MM.1S (cell line): Measurements from ENCODE around the gene MRPL54.

ENCODE experiments used
- DNase-seq: peaks from one replicate; pipeline ENCODE4 v3.0.0-alpha.2; 2015
- H2AFZ ChIP-seq: fragments of 300-600 bp; sonication (generic); 2 replicates; pipeline ENCODE4 v1.6.0; 2016; ENCODE audit warnings: antibody characterized with exemption, low read length
- H3F3A ChIP-seq: fragments of 300-600 bp; sonication (generic); 2 replicates; pipeline ENCODE4 v1.6.1; 2016; ENCODE audit warnings: mild to moderate bottlenecking, antibody characterized with exemption, low read length, moderate library complexity, mixed read lengths; ENCODE audit not compliant: insufficient read depth
- H3K27ac ChIP-seq: fragments of 300-600 bp; sonication (generic); 2 replicates; pipeline ENCODE4 v1.5.1; 2016; ENCODE audit warnings: mild to moderate bottlenecking, low read length
- H3K27me3 ChIP-seq: fragments of 300-600 bp; sonication (generic); replicated peaks from 2 replicates; pipeline ENCODE4 v1.6.0; 2016; ENCODE audit warnings: low read length; ENCODE audit not compliant: insufficient read depth
- H3K36me3 ChIP-seq: fragments of 300-600 bp; sonication (generic); replicated peaks from 2 replicates; pipeline ENCODE4 v1.6.1; 2016; ENCODE audit warnings: mild to moderate bottlenecking, low read length, mixed read lengths; ENCODE audit not compliant: insufficient read depth
- H3K4me1 ChIP-seq: fragments of 300-600 bp; sonication (generic); 2 replicates; pipeline ENCODE4 v1.6.1; 2016; ENCODE audit warnings: low read length, mixed read lengths
- H3K4me2 ChIP-seq: fragments of 300-600 bp; sonication (generic); 2 replicates; pipeline ENCODE4 v1.6.0; 2016; ENCODE audit warnings: low read depth, low read length
- H3K4me3 ChIP-seq: fragments of 300-600 bp; sonication (generic); 2 replicates; pipeline ENCODE4 v1.5.1; 2016; ENCODE audit warnings: low read length, mixed read lengths
- H3K79me2 ChIP-seq: fragments of 300-600 bp; sonication (generic); 2 replicates; pipeline ENCODE4 v1.6.1; 2016; ENCODE audit warnings: mixed run types, low read length, mixed read lengths
- H3K9ac ChIP-seq: fragments of 300-600 bp; sonication (generic); 2 replicates; pipeline ENCODE4 v1.6.1; 2016; ENCODE audit warnings: low read length, mixed read lengths
- H3K9me2 ChIP-seq: fragments of 300-600 bp; sonication (generic); replicated peaks from 2 replicates; pipeline ENCODE4 v1.6.1; 2016; ENCODE audit warnings: mild to moderate bottlenecking, low read length, mixed read lengths; ENCODE audit not compliant: insufficient read depth
- H3K9me3 ChIP-seq: fragments of 300-600 bp; sonication (generic); replicated peaks from 2 replicates; pipeline ENCODE4 v1.6.1; 2016; ENCODE audit warnings: mild to moderate bottlenecking, low read length, mixed read lengths; ENCODE audit not compliant: insufficient read depth
- H4K20me1 ChIP-seq: fragments of 300-600 bp; sonication (generic); 2 replicates; pipeline ENCODE4 v1.6.1; 2016; ENCODE audit warnings: mild to moderate bottlenecking, low read length, moderate library complexity, mixed read lengths; ENCODE audit not compliant: insufficient read depth
- EZH2 ChIP-seq: fragments of 300-600 bp; sonication (generic); optimal IDR thresholded peaks from 2 replicates; pipeline ENCODE3; 2017; ENCODE audit warnings: low read depth, mild to moderate bottlenecking, antibody characterized with exemption, low read length, mixed read lengths
- EZH2phosphoT487 ChIP-seq: fragments of 300-600 bp; sonication (generic); IDR thresholded peaks from 2 replicates; pipeline ENCODE4 v1.6.1; 2018; ENCODE audit warnings: antibody characterized with exemption, low read length
- TF ChIP-seq, protein P1 (sequence below): fragments of 300-600 bp; sonication (generic); IDR thresholded peaks from 2 replicates; pipeline ENCODE4 v1.5.1; 2016; ENCODE audit warnings: antibody characterized with exemption, low read length, mixed read lengths

MRPL54 gene

DNA sequence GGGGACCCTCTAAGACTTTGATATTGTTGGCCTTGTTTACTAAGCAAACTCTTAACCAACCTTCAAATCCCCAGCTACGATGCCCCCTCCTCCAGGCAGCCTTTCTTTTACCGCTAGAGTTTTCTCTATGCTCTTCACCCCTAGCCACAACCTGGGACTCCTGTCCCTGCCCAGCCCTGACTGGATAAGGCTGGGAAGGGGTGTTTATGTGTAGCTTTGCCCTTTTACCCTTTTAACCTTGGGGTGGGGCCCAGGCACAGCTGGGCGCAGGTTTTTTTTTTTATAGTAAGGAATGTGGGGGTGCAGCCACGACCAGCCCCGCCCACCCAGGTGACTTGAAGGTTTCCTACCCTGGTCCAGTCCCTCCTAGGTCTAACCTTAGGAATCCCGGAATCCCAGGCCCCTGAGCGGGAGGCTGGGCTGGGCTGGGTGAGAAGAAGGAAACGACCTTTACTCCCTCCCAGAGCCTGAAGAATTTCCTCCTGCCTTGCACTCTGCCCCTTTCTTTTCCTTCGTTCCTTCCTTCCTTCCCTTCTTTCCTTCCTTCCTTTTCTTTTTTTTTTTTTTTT is 42.0 kb upstream of the MRPL54 start:
- Histone ChIP-seq H3K27me3 (peaks cover 51% of the 10 kb centered on the region), H3F3A (no peaks in the 10 kb centered on the region; the same call in 1 of the 2 replicates), H3K9me3 (no peaks in the 10 kb centered on the region), H3K9me2 (no peaks in the 10 kb centered on the region), H3K4me1 (peaks cover 8% of the 10 kb centered on the region; the same call in 1 of the 2 replicates), H3K9ac (no peak overlapping the region), H3K4me3 (no peak overlapping the region), H3K4me2 (no peak overlapping the region), H4K20me1 (no peaks in the 10 kb centered on the region), H3K79me2 (no peaks in the 10 kb centered on the region), H3K36me3 (no peaks in the 10 kb centered on the region), H3K27ac (no peak overlapping the region), H2AFZ (no peak overlapping the region)
- DNase-seq = no peak
- TF ChIP-seq, protein P1, sequence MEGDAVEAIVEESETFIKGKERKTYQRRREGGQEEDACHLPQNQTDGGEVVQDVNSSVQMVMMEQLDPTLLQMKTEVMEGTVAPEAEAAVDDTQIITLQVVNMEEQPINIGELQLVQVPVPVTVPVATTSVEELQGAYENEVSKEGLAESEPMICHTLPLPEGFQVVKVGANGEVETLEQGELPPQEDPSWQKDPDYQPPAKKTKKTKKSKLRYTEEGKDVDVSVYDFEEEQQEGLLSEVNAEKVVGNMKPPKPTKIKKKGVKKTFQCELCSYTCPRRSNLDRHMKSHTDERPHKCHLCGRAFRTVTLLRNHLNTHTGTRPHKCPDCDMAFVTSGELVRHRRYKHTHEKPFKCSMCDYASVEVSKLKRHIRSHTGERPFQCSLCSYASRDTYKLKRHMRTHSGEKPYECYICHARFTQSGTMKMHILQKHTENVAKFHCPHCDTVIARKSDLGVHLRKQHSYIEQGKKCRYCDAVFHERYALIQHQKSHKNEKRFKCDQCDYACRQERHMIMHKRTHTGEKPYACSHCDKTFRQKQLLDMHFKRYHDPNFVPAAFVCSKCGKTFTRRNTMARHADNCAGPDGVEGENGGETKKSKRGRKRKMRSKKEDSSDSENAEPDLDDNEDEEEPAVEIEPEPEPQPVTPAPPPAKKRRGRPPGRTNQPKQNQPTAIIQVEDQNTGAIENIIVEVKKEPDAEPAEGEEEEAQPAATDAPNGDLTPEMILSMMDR = no peak
- TF ChIP-seq EZH2 (no peak), EZH2phosphoT487 (no peak)

DNA sequence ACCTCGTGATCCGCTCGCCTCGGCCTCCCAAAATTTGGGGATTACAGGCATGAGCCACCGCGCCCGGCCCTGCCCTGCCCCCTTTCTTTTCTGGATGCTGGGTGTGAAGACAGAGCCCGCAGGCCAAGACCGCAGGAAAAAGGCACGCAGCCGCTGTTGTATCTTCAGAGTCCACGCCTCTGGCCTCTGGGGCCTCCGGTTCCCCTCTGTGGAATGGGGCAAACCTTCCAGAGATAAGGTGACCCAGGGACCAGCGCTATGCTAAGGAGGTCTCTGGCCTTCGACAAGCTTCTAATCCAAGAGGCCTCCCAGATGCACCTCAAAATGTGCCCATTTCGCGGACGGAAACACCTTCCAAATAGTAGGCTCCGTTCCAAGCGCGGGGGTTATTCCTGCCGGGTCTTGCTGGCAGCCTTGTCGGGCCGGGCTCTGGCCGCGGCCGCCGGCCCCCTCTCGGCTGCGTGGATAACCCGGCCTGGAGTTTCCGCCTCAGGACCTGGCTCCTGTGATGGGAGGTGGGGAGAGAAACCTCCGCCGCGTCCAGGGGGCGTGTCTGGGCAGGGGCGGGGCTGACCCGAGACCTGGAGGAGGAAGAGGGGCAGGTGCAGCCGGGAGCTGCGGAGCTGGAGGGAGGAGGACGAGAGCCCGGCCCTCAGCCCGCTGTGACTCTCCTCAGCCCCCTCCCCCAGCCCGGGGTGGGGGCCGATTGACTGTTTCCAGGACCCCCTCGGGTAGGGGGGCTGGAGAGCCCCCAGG is 41.2 kb upstream of the MRPL54 start:
- H3K79me2 ChIP-seq = no peaks in the 10 kb centered on the region
- peaks cover 8% of the 10 kb centered on the region; the same call in 1 of the 2 replicates for H3K4me1 ChIP-seq
- no peak overlapping the region for H3K9ac ChIP-seq
- no peaks in the 10 kb centered on the region for H3K9me3 ChIP-seq
- no peaks in the 10 kb centered on the region for H4K20me1 ChIP-seq
- peak; percentile 88 for DNase-seq
- no peaks in the 10 kb centered on the region for H3K36me3 ChIP-seq
- peaks cover 44% of the 10 kb centered on the region for H3K27me3 ChIP-seq
- TF ChIP-seq, protein P1 = no peak
- TF ChIP-seq EZH2 = peak; percentile 93
- H3K9me2 ChIP-seq = no peaks in the 10 kb centered on the region
- H3K4me3 ChIP-seq = peak overlapping the region; percentile 22; the same call in 1 of the 2 replicates
- peak overlapping the region; percentile 58; the same call in 1 of the 2 replicates for H3K4me2 ChIP-seq
- no peaks in the 10 kb centered on the region; the same call in 1 of the 2 replicates for H3F3A ChIP-seq
- H2AFZ ChIP-seq = peak overlapping the region; percentile 54; the same call in 1 of the 2 replicates
- no peak overlapping the region for H3K27ac ChIP-seq

DNA sequence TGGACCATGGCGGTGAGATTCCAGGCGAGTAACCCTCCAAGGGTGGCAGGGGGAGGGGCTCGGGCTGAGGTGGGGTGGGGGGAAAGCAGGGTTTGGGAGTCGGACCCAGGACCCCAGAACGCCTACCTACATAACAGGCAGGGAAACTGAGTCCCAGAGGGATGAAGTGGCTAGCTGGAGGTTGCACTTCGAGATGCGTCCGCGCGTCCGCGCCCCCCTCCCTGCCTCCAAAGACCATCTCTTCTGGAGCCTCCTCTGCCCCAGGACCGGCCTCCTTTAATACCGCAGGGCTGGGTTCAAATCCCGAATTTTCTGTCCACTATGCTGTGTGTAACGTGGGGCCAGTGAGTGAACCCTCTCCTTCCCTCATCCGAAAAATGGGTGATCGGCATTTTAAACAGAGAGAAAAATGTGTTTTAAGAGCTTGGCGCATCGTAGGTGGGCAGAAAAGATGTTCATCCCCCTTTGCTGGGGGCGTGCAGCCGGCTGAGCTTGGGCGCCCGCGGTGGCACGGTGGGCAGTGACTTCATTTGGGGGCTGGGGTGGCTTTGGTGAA is 40.5 kb upstream of the MRPL54 start:
- H2AFZ ChIP-seq = 0 out of 2 replicates have a peak overlapping the region, but pooled peaks have one; percentile 17
- no peak overlapping the region for H3K9ac ChIP-seq
- H4K20me1 ChIP-seq = no peaks in the 10 kb centered on the region
- no peaks in the 10 kb centered on the region for H3K36me3 ChIP-seq
- no peak overlapping the region for H3K27ac ChIP-seq
- no peaks in the 10 kb centered on the region for H3K79me2 ChIP-seq
- H3K4me3 ChIP-seq = peak overlapping the region; percentile 22; the same call in 1 of the 2 replicates
- H3K4me2 ChIP-seq = peak overlapping the region; percentile 58; the same call in 1 of the 2 replicates
- no peaks in the 10 kb centered on the region for H3K9me3 ChIP-seq
- peaks cover 8% of the 10 kb centered on the region; the same call in 1 of the 2 replicates for H3K4me1 ChIP-seq
- TF ChIP-seq, protein P1 = no peak
- TF ChIP-seq EZH2 (no peak), EZH2phosphoT487 (no peak)
- peaks cover 46% of the 10 kb centered on the region for H3K27me3 ChIP-seq
- no peak for DNase-seq
- no peaks in the 10 kb centered on the region for H3K9me2 ChIP-seq
- H3F3A ChIP-seq = no peaks in the 10 kb centered on the region; the same call in 1 of the 2 replicates
